RWPE1 (cell line): ENCODE measurements around the gene CES2.
"Not testable (repeated sequence)": the region's sequence is repeated elsewhere in the genome, so short reads cannot be mapped to it uniquely, and the experiment has no call there.

Experiments
- CTCF ChIA-PET: fragments of 350-600 bp; sonication (Branson Sonifier 250); formaldehyde crosslinking; extraction: SDS; loops from one replicate; lab custom pipeline; 2021; lab: Yijun Ruan, JAX
- POLR2A ChIA-PET: fragments of 400-600 bp; formaldehyde crosslinking; extraction: SDS; loops from one replicate; lab custom pipeline; 2020; ENCODE audit warnings: antibody characterized with exemption; ENCODE audit not compliant: low non-redundant PET; lab: Yijun Ruan, JAX
- DNase-seq: peaks from one replicate; pipeline ENCODE4 v3.0.0; 2012; ENCODE audit warnings: low spot score
- H3K27ac ChIP-seq: fragments of 450-650 bp; 2 replicates; pipeline ENCODE4 v1.5.1; 2017
- CTCF ChIP-seq: fragments of 450-650 bp; conservative IDR thresholded peaks from 2 replicates; pipeline ENCODE4 v1.5.1; 2017; ENCODE audit warnings: low read depth, mild to moderate bottlenecking

Gene CES2

GRCh38 chr16:66952430-66953110 is 17.3 kb downstream of the CES2 start:
- ChIA-PET POLR2A (interaction anchor here (0.5 kb wide), 1 partner anchor 60 kb away, joined by 11 read pairs; no protein-coding TSS in a partner anchor), CTCF (interaction anchor here (0.6 to 0.9 kb wide), 4 partner anchors 15 to 202 kb away, joined by 3 to 4 read pairs (median 3); partner anchors contain the start of gene B3GNT9)
- DNase-seq: no peak
- H3K27ac ChIP-seq: no peak overlapping the region
- no peak for TF ChIP-seq CTCF

GRCh38 chr16:66953462-66954096 is 18.3 kb downstream of the CES2 start:
- H3K27ac ChIP-seq: peak overlapping the region; percentile 17; the same call in 1 of the 2 replicates
- peak; percentile 61 for DNase-seq
- ChIA-PET CTCF (interaction anchor here (0.6 to 1.7 kb wide), 12 partner anchors 10 to 572 kb away, joined by 3 to 12 read pairs (median 4); no protein-coding TSS in a partner anchor), POLR2A (interaction anchor here (0.7 kb wide), 1 partner anchor 217 kb away, joined by 4 read pairs; the partner anchor contains the start of gene NOL3)
- no peak for TF ChIP-seq CTCF

- DNase-seq: peak; percentile 82
- CTCF ChIA-PET: interaction anchor here (0.6 to 1.7 kb wide), 11 partner anchors 10 to 572 kb away, joined by 3 to 12 read pairs (median 4); no protein-coding TSS in a partner anchor
- POLR2A ChIA-PET: interaction anchor here (0.7 kb wide), 1 partner anchor 216 kb away, joined by 4 read pairs; the partner anchor contains the start of gene NOL3
- no peak overlapping the region for H3K27ac ChIP-seq
- TF ChIP-seq CTCF: peak; percentile 82
Measured at GRCh38 chr16:66954097-66954659, 18.9 kb downstream of the CES2 start.

- POLR2A ChIA-PET, DNase-seq, H3K27ac ChIP-seq: not testable (repeated sequence)
- CTCF ChIA-PET: interaction anchor here (0.6 to 1.6 kb wide), 3 partner anchors 20 to 200 kb away, joined by 4 to 8 read pairs (median 5); no protein-coding TSS in a partner anchor
Measured at GRCh38 chr16:66955363-66956153, 20.2 kb downstream of the CES2 start.

- H3K27ac ChIP-seq, POLR2A ChIA-PET, DNase-seq: not testable (repeated sequence)
- CTCF ChIA-PET: interaction anchor here (0.6 to 1.6 kb wide), 3 partner anchors 19 to 199 kb away, joined by 4 to 8 read pairs (median 5); no protein-coding TSS in a partner anchor
Measured at GRCh38 chr16:66956154-66956457, 20.8 kb downstream of the CES2 start.

GRCh38 chr16:66958857-66959703 is 23.8 kb downstream of the CES2 start:
- POLR2A ChIA-PET: no interaction called here
- TF ChIP-seq CTCF: no peak
- DNase-seq: no peak
- CTCF ChIA-PET: interaction anchor here (0.6 to 2.2 kb wide), 5 partner anchors 59 to 318 kb away, joined by 3 to 8 read pairs (median 4); partner anchors contain the start of genes FBXL8 and TRADD
- no peak overlapping the region for H3K27ac ChIP-seq
